Measurements from ENCODE around the gene LRP6. TPM values are rescaled to one million over a fixed set of nuclear protein-coding genes. Genes with fewer than 3 reads are reported as not detected.

The LRP6 gene
- total and polyA plus RNA-seq, 2 of the 8 experiments (the other 6 are each of a cell fraction or from before 2014, with no cell fraction given) = 53.6 to 73.2 TPM

- TF ChIP-seq ZNF274 (IDR thresholded peaks at IDR 0.05; ENCODE audit: borderline replicate concordance, extremely low read depth, low read length) (no peak), ATF2 (IDR thresholded peaks at IDR 0.05; ENCODE audit: low read length) (no peak), BCL11A (IDR thresholded peaks at IDR 0.05; ENCODE audit: low read depth in 2 of 2, low read length in 2 of 2) (no peak), CHD2 (IDR thresholded peaks at IDR 0.05; ENCODE audit: low read length) (no peak)
Observed at GRCh38 chr12:12214635-12215131, 52.2 kb downstream of the LRP6 start (continued).

All from H1 (cell line).